GM06990 (cell line): ENCODE measurements around the gene FMN1.
A peak's percentile ranks its signal among the peaks of the same experiment; 100 is the strongest.

ENCODE experiments used
- DNase-seq: peaks from one replicate; pipeline ENCODE4 v3.0.0-alpha.2; 2011; ENCODE audit not compliant: insufficient read length; ENCODE audit errors: extremely low read depth
- H3K27me3 ChIP-seq: replicated peaks from 2 replicates; pipeline ENCODE4 v1.6.0; 2011; ENCODE audit warnings: low read length; ENCODE audit not compliant: control insufficient read depth, insufficient read depth
- H3K36me3 ChIP-seq: 2 replicates; pipeline ENCODE4 v1.5.1; 2011; ENCODE audit warnings: low read length; ENCODE audit not compliant: control insufficient read depth, insufficient read depth
- H3K4me3 ChIP-seq: replicated peaks from 2 replicates; pipeline ENCODE4 v1.5.1; 2011; ENCODE audit warnings: low read depth, mild to moderate bottlenecking, control low read depth, low read length
- TF ChIP-seq, protein P1 (sequence below): IDR thresholded peaks from 2 replicates; pipeline ENCODE4 v1.5.1; 2011; ENCODE audit warnings: low read length, control low read depth, mild to moderate bottlenecking, inconsistent platforms; ENCODE audit not compliant: insufficient read depth, poor library complexity, severe bottlenecking

FMN1 gene

GRCh38 chr15:32838338-32838737 is 356.2 kb downstream of the FMN1 start:
- no peaks in the 10 kb centered on the region; the same call in 1 of the 2 replicates for H3K27me3 ChIP-seq
- no peak for DNase-seq
- no peaks in the 10 kb centered on the region for H3K36me3 ChIP-seq
- no peak overlapping the region for H3K4me3 ChIP-seq
- TF ChIP-seq, protein P1, sequence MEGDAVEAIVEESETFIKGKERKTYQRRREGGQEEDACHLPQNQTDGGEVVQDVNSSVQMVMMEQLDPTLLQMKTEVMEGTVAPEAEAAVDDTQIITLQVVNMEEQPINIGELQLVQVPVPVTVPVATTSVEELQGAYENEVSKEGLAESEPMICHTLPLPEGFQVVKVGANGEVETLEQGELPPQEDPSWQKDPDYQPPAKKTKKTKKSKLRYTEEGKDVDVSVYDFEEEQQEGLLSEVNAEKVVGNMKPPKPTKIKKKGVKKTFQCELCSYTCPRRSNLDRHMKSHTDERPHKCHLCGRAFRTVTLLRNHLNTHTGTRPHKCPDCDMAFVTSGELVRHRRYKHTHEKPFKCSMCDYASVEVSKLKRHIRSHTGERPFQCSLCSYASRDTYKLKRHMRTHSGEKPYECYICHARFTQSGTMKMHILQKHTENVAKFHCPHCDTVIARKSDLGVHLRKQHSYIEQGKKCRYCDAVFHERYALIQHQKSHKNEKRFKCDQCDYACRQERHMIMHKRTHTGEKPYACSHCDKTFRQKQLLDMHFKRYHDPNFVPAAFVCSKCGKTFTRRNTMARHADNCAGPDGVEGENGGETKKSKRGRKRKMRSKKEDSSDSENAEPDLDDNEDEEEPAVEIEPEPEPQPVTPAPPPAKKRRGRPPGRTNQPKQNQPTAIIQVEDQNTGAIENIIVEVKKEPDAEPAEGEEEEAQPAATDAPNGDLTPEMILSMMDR = no peak

DNA sequence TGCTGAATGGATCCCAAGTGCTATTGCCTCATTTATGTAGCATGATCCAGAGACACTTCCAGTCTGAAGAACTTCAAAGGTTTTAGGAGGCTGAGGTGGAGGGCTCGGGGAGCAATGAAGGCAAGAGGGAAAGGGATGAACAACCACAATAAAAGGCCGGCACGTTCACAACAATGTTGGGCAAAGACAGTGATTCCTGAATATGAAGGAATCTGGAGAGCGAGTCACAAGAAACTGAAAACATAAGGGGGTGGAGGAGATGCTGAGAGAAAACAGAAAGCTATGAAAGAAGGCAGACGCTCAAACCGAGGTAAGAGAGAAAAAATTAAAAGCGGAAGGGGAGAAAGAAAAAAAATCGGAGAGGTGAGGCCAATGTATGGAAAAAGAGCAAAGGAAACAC is 356.6 kb downstream of the FMN1 start:
- TF ChIP-seq, protein P1 = no peak
- Histone ChIP-seq H3K36me3 (no peaks in the 10 kb centered on the region), H3K27me3 (no peaks in the 10 kb centered on the region; the same call in 1 of the 2 replicates), H3K4me3 (no peak overlapping the region)
- DNase-seq = no peak

- no peaks in the 10 kb centered on the region for H3K36me3 ChIP-seq
- DNase-seq = peak; percentile 22
- TF ChIP-seq, protein P1 = no peak
- H3K4me3 ChIP-seq = no peak overlapping the region
- no peaks in the 10 kb centered on the region for H3K27me3 ChIP-seq
Observed at GRCh38 chr15:32834156-32834555, 360.4 kb downstream of the FMN1 start.

DNA sequence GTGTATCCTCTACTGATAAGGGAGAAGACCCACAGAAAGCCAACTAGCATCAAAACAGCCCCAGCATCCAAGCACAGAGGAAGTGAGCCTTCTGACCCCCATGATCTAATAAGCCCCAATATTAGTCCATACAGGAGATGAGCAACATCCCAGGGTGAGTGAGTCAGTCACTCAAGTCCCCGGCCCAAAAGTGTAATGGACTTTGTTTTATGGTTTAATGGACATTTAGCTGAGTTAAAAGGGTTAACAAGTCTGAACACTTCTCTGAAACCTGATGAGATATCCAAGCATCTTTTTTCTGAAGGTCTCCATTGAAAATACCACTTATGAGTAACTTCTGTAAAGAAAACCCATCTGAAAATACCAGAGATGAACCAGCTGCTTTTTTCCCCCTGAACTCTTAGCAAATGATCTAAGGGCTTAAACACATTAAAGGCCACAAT is 361.1 kb downstream of the FMN1 start:
- no peak overlapping the region for H3K4me3 ChIP-seq
- H3K27me3 ChIP-seq = no peaks in the 10 kb centered on the region
- TF ChIP-seq, protein P1 = no peak
- no peak for DNase-seq
- H3K36me3 ChIP-seq = no peaks in the 10 kb centered on the region

- Histone ChIP-seq H3K4me3 (no peak overlapping the region), H3K36me3 (no peaks in the 10 kb centered on the region), H3K27me3 (no peaks in the 10 kb centered on the region)
- DNase-seq = no peak
- TF ChIP-seq, protein P1 = no peak
Observed at GRCh38 chr15:32831485-32831884, 363.0 kb downstream of the FMN1 start.

- Histone ChIP-seq H3K36me3 (no peaks in the 10 kb centered on the region), H3K27me3 (no peaks in the 10 kb centered on the region), H3K4me3 (no peak overlapping the region)
- TF ChIP-seq, protein P1 = no peak
- DNase-seq = no peak
Observed at GRCh38 chr15:32830241-32830640, 364.3 kb downstream of the FMN1 start.
